Stimulated activated CD8-positive, alpha-beta memory T cell treated with anti-CD3 and anti-CD28 coated beads, Interleukin-12 subunit alpha, Interleukin-12 subunit beta, amount 100 ng/mL, for 1 hour (primary cell): ENCODE results near the gene ALK.

Experiments used
- DNase-seq: peaks from one replicate; pipeline ENCODE4 v3.0.0-alpha.2; 2020; ENCODE audit warnings: low read depth

ALK gene

DNA sequence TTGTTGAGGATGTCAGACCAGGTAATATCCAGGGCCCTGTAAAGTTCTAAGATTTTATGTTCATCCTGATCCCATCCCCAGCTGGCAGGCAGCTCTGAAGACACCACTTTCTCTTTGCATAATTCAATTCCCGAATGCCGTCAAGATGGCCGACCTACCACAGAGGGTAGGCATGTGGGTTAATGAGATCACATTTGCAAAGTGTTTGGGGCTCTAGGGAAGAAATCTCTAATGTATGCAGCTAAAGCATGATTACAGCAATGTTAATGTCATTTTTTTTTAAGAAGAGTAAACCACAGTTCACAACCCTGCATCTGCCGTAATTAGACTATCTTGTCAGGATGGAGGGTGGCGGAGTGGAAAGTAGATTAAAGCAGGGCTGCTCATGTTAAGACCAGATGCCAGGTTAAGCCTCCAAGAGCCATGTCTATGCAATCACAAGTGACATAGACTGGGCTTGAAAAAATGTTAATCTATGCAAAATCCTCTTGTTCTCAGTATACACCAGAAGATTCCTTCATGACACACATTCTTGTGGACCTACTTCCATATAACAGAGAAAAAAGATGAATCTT, 131.4 kb downstream of the ALK start:
- DNase-seq: no peak

DNA sequence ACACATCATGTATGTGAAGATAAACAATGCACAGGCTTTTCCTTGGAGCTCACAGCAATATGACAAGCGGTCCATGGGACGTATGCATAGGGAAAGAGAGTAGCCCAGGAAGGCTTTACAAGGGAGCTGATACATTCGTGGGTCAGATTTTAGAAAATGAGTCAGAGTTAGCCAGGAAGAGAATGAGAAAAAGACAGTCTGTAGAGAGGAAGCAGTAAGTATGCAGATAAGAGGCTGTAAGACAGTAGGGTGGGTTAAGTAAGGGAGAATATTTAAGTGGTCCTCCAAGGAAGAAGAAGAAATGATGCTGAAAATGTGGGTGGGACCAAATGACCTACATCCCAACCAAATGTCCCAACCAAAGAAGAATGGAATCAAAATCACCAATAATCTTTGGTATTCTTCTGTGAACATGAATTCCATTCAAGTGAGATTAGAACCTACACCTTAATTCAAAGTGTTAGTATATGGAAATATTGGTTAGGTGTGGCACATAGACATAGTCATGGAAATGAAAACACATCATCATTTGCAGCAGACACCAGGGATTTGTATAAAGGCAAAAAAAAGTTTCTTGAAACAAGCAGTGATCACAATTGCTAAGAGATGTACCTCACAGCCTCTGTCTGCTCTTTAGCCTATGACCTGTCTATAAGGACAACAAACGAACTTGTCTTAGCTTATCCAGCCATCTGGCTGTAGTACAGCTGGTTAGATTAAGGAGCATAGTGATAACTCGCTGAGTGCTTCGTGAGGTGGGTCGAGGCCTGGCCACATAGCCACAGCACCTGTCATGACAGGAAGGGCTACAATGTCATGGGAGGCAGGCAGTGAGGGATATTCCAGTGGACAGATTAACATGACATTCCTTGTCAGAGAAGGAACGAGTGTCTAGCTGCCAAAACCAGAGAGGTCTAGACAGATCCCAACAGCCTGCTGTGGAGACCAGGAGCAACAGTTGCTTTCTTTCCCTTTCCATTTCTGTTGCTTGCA, 133.6 kb downstream of the ALK start:
- DNase-seq: no peak

DNA sequence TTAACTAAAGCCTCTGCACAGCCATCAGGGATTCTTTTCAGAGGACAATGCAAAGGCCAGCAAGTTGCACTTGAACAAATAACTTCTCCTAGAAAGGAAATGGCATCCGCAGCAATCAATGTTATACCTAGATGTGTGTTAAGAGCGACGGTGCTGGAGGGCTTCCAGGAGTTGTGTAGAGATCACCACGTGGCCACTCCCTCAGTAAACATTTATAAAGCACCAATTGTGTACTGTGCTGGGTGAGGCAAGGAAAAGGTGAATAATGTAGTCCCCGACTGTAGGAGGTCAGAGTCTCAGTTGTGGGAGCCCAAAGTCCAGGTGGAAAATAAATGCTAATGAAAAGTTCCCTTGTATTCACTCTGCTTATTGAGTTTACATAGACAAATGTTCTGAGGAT, 135.0 kb downstream of the ALK start:
- no peak for DNase-seq

DNA sequence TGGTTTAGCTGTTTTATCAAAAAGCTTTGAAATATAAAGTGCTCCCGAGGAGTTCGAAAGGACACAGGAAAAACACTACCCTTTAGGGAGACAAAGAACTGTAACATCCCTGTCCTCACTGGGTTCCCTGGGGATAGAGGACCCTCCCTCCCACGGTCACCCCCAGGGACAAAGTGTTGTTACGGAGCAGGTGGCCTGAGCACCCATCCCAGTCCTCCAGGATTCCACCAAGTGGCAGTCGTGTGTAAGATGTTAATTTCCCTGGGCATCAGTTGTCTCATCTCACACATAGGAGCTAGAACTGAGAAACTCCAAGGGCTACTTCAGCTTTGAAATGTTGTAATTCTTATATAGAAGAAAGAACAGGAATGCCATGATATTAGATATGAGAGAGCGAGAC, 137.7 kb downstream of the ALK start:
- no peak for DNase-seq

DNA sequence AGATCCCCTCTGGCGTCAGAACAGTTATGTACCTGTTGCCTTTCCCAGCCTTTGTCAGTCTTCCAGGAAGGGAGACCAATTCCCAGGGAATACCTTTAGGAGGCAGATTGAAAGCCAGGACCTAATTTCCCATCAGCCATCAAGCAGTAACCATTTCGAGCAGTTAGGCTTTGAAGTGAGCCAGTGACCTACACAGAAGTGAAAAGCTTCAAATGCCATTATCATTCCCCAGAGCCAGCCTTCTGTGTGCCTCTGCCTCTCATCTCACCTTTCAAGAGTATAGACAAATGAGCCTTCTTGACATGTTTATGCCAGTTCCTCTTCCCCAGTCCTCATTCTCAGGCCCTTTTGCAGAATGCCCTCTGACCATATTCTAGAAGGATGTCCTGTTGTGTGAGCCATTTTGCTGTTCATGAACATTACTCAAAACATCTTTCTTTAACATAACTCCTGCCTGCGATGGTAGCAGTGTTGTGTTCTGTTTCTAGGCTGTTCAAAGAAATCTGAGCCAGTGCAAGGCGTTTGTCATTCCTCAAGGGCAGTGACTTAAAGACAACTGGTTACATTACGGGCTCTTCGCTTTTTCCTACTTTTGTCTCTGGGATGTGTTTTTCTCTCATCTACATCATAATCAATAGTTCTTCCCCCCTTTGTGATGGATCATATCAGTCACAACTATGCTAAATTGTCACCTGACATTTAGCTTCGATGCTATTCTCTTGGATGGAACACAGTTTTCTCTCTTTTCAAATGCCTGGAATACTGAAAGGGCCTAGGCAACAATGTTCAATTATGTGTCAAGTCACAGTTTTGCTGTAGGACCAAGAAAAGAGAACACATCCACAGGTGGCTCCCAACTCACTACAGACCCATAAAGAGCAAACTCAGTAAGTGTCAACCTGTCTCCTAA, 138.6 kb downstream of the ALK start:
- DNase-seq: no peak

DNA sequence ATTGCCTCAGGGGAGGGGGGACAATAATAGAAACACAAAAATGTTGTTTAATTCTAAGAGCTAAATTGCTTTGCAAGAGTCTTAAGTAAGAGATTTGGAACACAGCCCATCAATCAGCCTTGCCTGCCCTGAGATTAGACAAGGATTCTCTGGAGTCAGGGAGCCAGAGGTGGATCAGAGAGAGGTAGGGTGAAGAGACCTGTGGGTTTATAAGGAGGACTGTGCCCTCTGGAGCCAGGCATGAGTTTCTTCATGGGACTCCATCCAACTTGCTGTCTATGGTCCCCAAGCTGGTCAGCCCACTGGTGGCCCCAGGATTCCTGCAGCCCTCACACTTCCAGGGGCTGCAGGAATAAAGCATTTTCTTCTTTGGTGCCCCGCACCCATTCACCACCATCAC, 139.3 kb downstream of the ALK start:
- DNase-seq: no peak

DNA sequence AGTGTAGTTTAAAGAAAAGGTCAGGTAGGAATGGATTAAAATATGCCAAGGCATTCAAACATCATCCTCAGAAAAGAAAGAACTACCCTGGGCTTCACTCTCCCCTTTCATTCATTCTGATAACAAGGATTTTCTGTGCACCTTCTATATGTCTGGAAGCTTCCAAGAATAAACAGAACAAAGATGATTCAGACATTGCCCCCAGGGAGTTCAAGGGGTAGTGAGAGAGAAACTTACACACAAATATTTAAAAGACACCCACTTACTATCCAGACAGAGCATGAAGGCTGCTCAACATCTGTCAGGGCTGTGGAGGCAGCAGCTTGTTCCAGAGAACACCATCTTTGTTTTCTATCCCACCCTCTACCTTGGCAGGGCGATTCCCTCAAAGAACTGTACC, 140.5 kb downstream of the ALK start:
- no peak for DNase-seq

DNA sequence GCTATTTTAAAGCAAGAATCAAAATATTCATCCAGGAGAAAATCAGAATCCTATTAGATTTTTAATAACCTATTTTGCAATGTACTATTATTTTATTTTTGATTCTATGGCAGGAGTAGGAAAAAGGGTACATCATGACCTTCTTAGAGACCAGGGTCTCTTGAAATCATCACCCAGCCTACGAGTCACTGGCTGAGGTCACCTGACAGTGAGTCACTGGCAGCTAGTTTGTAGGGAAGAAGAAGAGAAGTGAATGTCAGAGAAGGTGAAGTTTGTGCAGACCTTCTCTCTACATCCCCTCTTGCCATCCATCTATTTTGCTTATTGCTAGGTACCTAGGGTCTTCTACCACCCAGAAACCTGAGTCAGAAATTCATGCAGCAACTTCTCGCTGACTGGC, 144.2 kb downstream of the ALK start:
- DNase-seq: no peak

DNA sequence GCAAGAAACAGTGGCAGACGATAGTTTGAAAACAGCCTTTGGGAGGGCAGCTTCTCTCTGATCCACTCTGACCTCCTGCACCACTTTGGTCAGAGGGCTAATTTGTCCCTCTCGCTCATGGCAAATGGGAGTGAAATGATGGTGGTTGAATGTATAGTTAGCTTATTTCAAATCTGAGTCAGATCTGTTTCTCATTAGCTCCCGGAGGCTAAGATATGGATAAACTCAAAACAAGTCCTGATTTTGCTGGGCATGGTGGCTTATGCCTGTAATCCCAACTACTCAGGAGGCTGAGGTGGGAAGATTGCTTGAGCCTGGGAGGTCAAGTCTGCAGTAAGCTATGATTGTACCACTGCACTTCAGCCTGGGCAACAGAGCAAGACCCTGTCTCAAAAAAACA, 145.0 kb downstream of the ALK start:
- DNase-seq: no peak

DNA sequence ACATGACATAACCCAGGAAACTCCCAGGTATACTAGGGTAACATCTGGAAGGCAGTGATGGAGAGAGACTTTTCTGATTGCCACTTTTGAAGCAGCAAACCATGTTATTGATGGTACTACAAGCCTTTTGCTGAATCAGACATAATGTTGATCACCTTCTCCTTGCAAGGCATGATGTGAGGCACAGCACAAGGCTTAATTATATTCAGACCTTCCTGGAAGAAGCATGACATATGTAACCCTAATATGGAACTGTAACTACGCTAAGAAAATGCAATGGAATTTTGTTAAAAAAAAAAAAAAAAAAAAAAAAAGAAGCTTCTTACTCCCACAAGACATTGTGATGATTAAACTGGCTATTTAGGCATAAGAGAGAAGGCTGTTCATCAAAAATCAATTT, 145.4 kb downstream of the ALK start:
- no peak for DNase-seq

DNA sequence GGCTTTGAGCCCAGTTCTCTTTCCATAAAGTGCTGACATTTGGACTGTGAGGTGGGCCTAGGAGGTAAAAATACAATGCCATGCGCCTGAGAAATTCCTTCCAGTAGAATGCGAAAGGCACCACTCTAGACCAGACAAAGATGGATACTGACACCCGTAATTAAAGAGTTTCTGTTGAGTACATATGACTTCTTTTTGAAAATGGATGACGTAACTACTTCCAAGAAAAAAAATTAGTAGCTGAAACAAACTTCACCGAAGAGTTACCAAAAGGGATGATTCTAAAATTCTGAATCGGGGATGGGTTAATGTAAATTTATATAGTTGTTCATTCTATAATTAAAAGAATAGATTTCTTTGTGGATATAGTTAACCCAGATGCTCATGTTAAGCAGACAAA, 146.8 kb downstream of the ALK start:
- no peak for DNase-seq

DNA sequence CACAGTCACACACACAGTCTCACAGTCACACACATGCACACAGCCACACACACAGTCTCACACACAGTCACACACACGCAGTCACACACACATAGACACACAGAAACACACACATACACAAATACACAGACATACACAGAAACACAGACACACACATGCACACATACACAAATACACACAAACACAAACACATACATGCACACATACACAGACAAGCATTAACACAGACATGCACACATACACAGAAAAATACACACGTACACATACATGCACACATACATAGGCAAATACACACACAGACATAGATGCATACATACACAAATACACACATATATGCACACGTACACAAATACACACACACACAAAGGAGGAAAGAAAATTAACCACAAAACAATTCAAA, 150.5 kb downstream of the ALK start:
- DNase-seq: no peak

DNA sequence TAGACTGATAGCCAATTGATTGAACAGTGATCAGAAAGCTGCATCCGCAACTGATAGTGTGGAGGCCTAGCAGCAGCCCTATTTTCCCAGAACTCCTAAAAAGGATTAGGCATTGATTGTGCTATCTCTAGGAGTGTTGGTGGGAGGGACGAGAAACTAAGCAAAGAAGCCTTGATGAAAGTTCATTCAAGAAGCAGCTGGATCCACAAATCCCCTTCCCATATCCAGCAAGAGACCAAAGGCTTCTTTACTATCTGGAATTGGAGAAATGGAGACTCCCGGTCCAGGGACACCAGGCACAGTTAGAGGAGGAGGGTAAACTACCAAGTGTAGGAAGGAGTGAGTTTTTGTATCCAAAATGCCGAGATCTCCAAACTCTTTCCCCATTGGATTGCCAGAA, 151.5 kb downstream of the ALK start:
- DNase-seq: no peak

DNA sequence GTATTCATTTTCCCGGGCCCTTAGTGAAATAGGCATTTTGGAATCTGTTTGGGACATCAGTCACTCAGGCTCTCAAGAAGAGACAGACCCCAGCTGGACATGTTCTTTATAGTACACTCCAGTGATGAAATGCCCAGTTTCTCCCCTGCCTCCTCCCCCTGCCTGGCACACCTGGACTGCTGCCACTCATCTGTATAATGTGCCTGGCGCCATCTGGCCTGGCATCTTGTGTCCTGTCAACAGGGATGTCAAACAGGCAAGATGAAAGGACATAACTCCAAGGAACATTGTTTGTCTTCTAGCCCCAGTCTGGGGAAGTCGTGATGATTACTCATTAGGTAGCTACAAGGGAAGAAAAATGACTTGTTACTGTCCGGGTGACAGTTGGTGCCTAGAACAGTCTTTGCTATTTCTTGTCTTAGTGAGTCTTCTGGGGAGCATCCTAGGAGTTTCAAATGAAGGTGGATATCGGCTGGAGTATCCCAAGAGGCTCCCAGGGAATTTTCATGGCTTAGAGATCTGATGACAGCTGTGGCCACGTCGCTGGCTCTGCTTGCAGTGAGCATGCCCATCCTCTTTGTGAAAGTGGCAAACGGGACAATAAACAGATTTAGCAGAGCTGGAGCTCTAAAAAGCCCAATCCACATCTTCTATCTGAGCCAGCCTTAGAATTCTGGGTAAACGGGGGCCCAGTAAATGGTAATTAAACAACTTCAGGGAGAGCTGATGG, 153.6 kb downstream of the ALK start:
- DNase-seq: no peak

DNA sequence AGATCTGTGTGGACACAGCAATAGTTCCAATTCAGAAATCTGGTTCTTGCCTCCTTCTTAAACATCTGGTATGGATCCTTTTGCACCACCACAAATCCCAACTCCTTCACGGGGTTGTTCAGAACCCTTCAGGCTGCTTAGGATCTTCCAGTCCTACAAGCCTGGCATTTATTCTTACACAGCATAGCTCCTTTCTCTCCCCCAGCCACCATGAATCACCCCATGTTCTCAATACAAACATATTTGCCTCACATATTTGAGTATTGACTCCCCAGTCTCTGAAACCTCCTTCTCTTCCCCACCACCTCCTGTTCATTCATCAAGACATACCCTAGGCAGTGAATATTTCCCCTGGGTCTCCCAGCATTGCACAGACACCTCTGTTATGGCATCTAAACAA, 155.2 kb downstream of the ALK start:
- no peak for DNase-seq

DNA sequence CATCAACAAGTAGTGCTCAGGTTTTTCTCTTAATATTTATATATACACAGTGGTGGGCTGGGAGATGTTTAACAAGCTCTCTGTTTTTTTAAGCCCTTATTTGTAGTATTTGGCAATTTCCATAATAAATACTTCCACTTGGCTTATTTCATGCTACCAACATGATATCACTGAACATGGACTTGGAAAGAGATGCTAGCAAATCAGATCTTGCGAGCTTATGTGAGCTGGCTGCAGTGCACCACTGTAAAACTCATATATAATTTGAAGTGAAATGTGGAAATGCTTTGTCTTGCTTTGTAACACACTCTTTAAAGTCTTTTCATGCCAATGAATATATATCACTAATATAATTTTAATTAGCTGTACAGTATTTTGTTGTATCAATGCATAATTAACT, 155.7 kb downstream of the ALK start:
- DNase-seq: no peak

DNA sequence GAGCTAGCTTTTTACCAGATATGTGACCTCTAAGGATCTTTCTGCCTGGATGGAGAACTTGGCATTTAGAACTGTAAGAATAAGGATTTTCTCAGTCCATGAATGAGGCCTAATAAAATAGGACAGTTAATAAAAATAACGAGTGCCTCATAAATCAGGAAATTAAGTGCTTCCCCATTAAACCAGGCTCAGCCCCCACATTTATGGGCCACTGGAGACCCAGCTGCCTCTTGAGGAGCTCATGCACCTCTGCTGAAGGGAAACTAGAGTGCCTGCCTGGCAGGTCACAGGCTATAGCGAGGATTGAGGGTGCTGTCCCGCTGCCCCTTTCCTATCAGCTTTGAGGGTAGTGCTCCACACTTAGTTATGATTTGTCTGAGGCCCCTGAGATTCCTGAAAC, 158.0 kb downstream of the ALK start:
- no peak for DNase-seq

DNA sequence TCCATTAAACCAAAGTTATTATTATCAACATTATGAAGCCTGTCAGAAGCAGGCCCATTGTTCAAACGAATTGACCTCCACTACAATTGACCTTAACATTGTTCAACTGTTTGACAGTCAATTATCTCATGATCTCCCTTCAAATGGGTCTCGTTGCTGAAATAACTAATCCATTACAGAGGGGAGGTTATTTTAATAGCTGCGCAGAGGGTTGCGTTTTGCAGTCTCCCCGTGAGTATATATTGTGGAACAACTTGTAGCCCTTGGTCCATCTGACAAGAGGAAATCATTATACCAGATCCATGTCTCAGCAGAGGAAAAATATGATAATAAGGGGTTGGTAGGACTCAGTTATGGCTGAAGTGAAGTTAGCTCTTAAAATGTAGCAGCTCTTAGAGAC, 159.1 kb downstream of the ALK start:
- no peak for DNase-seq

DNA sequence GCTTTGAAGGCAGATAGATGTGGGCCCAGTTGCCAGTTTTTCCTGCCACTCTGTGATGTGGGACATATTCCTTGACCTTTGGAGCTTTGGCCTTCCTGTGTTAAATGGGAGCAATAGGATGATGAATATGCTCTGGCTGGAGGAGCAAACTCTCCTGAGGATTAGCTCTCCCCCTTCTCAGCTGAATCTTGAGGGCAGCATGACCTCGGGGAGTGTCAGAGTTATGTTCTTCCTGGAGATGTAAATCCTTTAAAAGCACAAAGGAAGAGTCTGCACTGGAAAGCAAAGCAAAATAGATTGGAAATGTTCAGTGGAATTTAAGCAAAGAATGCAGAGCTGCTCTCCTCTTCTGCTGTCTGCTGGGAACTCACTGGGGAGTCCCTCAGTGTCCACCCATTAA, 160.1 kb downstream of the ALK start:
- DNase-seq: no peak

DNA sequence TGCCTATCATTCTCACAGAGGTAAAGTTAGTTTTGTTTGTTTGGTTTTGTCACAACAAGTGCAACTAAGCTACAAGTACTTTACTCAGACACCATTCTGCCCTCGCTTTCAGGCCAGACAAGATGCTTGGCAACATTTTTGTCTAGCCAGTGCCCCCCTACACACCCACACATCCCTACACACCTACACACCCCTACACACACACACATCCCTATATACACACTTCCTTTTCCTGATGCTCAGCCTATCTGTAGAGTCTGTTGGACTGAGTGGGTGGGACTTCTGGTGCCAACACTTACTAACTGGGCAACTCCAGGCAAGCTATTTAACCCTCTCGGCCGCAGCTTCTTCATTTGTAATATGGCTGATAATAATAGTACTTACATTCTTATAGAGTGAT, 161.4 kb downstream of the ALK start:
- DNase-seq: no peak

DNA sequence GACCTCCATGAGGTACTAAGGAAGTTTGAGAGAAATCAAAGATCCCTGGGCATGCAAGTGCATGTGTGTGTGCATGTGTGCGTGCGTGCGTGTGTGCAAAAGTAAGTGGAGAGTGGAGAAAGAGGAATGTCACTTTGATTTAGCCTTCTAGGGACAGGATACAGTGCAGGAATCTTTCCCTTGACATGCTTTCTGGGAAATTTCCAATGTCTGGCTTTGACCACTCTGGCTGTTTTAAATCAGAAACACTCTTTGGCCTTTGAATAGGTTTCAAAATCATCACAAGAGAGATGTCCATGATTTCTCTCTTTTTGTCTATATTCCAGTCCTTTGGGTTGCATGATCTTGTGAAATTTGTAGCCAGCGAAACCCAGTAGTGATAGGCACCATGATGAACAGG, 162.0 kb downstream of the ALK start:
- DNase-seq: no peak

DNA sequence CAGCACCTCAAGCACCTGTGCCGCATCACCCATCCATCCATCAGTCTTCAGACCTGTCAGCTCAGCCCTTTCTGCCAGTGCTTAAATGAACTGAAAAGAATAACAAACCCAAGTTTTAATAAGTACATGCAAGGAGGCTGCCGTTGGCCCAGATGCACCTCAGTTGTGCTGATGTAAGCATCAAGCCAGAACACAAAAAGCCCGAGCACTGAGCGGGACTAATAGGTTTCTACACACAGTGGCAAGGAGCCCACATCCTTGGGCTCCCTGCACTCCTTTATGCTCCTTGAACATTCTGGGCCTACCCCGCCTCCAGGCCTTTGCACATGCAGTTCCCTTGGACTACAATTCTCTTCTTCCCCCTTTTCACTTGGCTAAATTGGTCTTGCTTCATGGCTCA, 165.6 kb downstream of the ALK start:
- no peak for DNase-seq
